ENCODE results near the gene LEPROT.

Gene LEPROT

GRCh38 chr1:65478379-65479026, 58.0 kb downstream of the LEPROT start:
- no peak for DNase-seq

GRCh38 chr1:65479554-65480204, 59.2 kb downstream of the LEPROT start:
- no peak for DNase-seq

GRCh38 chr1:65480684-65481405, 60.4 kb downstream of the LEPROT start:
- no peak for DNase-seq

GRCh38 chr1:65483993-65484754, 63.7 kb downstream of the LEPROT start:
- DNase-seq = no peak

Measured in effector CD8-positive, alpha-beta T cell (primary cell).